Trophoblast cell (in vitro differentiated cells and primary cell): ENCODE data around the gene OLFML3.
"Not testable (repeated sequence)": the region's sequence is repeated elsewhere in the genome, so short reads cannot be mapped to it uniquely, and the experiment has no call there.

Experiments
- DNase-seq, 2 donors: peaks; one replicate each; pipeline ENCODE4 v3.0.0-alpha.2; 2016
- H2AFZ ChIP-seq: 2 replicates; pipeline ENCODE4 v1.6.1; 2013; ENCODE audit warnings: low read length, moderate library complexity, mild to moderate bottlenecking; ENCODE audit not compliant: insufficient read depth, poor library complexity
- H2AK5ac ChIP-seq: 2 replicates; pipeline ENCODE4 v1.6.1; 2013; ENCODE audit warnings: mild to moderate bottlenecking, low read length
- H2BK120ac ChIP-seq: 2 replicates; pipeline ENCODE4 v1.6.1; 2013; ENCODE audit warnings: low read length, mild to moderate bottlenecking, moderate library complexity; ENCODE audit not compliant: insufficient read depth, poor library complexity
- H2BK12ac ChIP-seq: 2 replicates; pipeline ENCODE4 v1.6.1; 2013; ENCODE audit warnings: mild to moderate bottlenecking, low read length, moderate library complexity
- H2BK5ac ChIP-seq: 2 replicates; pipeline ENCODE4 v1.6.1; 2013; ENCODE audit warnings: low read length, low read depth, moderate library complexity, mild to moderate bottlenecking; ENCODE audit not compliant: poor library complexity
- H3K14ac ChIP-seq: 2 replicates; pipeline ENCODE4 v1.6.1; 2013; ENCODE audit warnings: mild to moderate bottlenecking, low read length
- H3K18ac ChIP-seq: 2 replicates; pipeline ENCODE4 v1.6.1; 2013; ENCODE audit warnings: mild to moderate bottlenecking, low read length
- H3K23ac ChIP-seq: 2 replicates; pipeline ENCODE4 v1.6.1; 2013; ENCODE audit warnings: low read length
- H3K27ac ChIP-seq: 2 replicates; pipeline ENCODE4 v1.5.1; 2013; ENCODE audit warnings: low read depth, mild to moderate bottlenecking, inconsistent platforms, low read length, moderate library complexity
- H3K27me3 ChIP-seq: 2 replicates; pipeline ENCODE4 v1.6.1; 2013; ENCODE audit warnings: inconsistent platforms, mild to moderate bottlenecking, low read length, moderate library complexity; ENCODE audit not compliant: insufficient read depth
- H3K36me3 ChIP-seq, 2 experiments: 1 replicate in 1 of 2; 2 replicates in 1 of 2; pipeline ENCODE4 v1.6.1; 2013; ENCODE audit warnings: low read length in 2 of 2, mild to moderate bottlenecking in 2 of 2, moderate library complexity in 1 of 2; ENCODE audit not compliant: insufficient read depth in 2 of 2, control insufficient read depth in 1 of 2
- H3K4ac ChIP-seq: 2 replicates; pipeline ENCODE4 v1.6.1; 2013; ENCODE audit warnings: low read depth, mild to moderate bottlenecking, low read length, moderate library complexity
- H3K4me1 ChIP-seq, 2 experiments: 1 replicate in 1 of 2; 2 replicates in 1 of 2; pipeline ENCODE4 v1.6.1; 2013; ENCODE audit warnings: low read length in 2 of 2, mild to moderate bottlenecking in 2 of 2, moderate library complexity in 1 of 2; ENCODE audit not compliant: insufficient read depth in 2 of 2, control insufficient read depth in 1 of 2
- H3K4me2 ChIP-seq: 2 replicates; pipeline ENCODE4 v1.6.1; 2013; ENCODE audit warnings: inconsistent platforms, mild to moderate bottlenecking, low read length, moderate library complexity
- H3K4me3 ChIP-seq: 2 replicates; pipeline ENCODE4 v1.5.1; 2013; ENCODE audit warnings: mild to moderate bottlenecking, low read depth, low read length, inconsistent platforms
- H3K79me1 ChIP-seq: one replicate; pipeline ENCODE4 v1.6.1; 2013; ENCODE audit warnings: low read length
- H3K79me2 ChIP-seq: 2 replicates; pipeline ENCODE4 v1.6.1; 2013; ENCODE audit warnings: low read length, mild to moderate bottlenecking; ENCODE audit not compliant: control insufficient read depth, insufficient read depth, poor library complexity
- H3K9ac ChIP-seq: 2 replicates; pipeline ENCODE4 v1.6.1; 2013; ENCODE audit warnings: mild to moderate bottlenecking, low read length
- H3K9me3 ChIP-seq: 2 replicates; pipeline ENCODE4 v1.6.1; 2013; ENCODE audit warnings: low read depth, mild to moderate bottlenecking, control low read depth, inconsistent platforms, low read length; ENCODE audit not compliant: insufficient read depth
- H4K12ac ChIP-seq: 2 replicates; pipeline ENCODE4 v1.6.1; 2013; ENCODE audit warnings: low read depth, mild to moderate bottlenecking, low read length, moderate library complexity
- H4K8ac ChIP-seq: 2 replicates; pipeline ENCODE4 v1.6.1; 2013; ENCODE audit warnings: low read depth, mild to moderate bottlenecking, low read length, moderate library complexity
- H4K91ac ChIP-seq: one replicate; pipeline ENCODE4 v1.6.1; 2013; ENCODE audit warnings: low read depth, mild to moderate bottlenecking, low read length, moderate library complexity
- whole genome bisulfite sequencing: extraction: QIAGEN DNeasy Blood & Tissue Kit; methylation state at CpG from one replicate; pipeline ENCODE4 v1.1.7; 2013; ENCODE audit warnings: missing lambda C conversion rate; ENCODE audit not compliant: insufficient read length, insufficient coverage; ENCODE audit errors: extremely low coverage; 5-methylcytosine and 5-hydroxymethylcytosine counted together

Gene OLFML3

DNA sequence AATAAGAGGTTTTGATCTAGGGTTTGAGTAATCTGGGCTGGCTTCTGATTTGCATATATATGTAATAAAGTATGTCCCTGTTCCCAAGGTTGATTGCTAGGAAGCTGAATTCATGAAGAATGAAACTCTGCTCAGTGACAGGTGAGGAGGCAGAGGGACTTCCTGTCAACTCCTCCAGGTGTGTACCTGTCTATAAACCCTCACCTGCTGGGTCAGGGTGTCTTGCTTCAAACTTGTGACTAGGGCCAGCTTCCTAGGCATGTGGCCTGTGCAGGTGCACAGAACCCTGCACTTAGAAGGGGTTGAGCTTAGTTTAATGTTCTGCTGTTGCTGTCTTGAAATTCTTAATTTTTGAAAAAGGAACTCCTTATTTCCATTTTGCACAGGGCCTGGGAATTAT, 21.1 kb downstream of the OLFML3 start:
- H3K18ac ChIP-seq: no peak overlapping the region
- no peaks in the 10 kb centered on the region for H3K79me1 ChIP-seq
- no peak overlapping the region for H2BK5ac ChIP-seq

DNA sequence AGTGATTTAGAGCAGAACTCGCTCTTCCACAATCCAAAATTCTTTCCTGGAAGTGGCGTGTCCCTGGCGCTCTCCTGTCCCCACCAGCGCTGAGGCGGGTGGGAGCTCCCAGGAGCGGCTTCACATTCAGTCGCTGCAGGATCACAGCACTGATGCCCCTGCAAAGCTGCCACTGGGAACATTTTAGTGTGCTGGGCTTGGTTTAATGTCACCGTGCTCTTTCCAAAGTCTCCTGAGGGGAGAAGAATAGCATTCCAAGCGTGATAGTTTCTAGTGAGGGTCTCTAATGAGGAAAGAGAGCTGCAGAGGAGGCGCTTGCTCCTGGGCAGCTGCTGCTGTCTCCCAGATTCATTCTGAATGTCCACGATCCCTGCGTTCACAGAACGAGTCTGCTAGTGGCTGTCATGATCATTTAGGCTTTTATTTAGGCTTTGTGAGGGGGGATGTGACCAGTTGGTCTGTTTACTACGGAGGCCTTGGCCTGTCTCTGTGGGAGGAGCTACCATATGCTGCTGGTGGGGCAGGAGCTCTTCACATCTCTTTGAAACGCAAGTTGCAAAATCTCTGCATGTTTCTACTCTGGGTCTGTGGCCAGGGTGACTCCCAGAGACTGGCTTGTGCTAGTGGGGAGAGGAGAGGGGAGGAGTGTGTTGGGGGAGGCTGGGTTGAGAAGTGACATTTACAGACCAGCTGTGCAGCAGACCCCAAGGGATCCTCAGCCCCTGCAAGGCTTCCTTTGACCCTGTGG, 23.4 kb downstream of the OLFML3 start:
- peak in 1 of 2 donors; percentile 57 for DNase-seq
- Histone ChIP-seq H2AK5ac (no peak overlapping the region), H2BK12ac (no peak overlapping the region), H4K8ac (no peak overlapping the region), H3K36me3 (no peaks in the 10 kb centered on the region), H3K14ac (no peak overlapping the region), H3K9me3 (peaks cover 7% of the 10 kb centered on the region), H3K4me3 (no peak overlapping the region), H3K27me3 (no peaks in the 10 kb centered on the region), H3K4me1 (peaks cover 3 to 8% of the 10 kb centered on the region in 2 experiments), H3K9ac (no peak overlapping the region), H3K79me2 (no peaks in the 10 kb centered on the region), H4K91ac (no peak overlapping the region), H2BK120ac (no peak overlapping the region), H2AFZ (no peak overlapping the region), H3K4ac (no peak overlapping the region), H3K4me2 (no peak overlapping the region), H3K27ac (no peak overlapping the region), H3K79me1 (no peaks in the 10 kb centered on the region), H2BK5ac (no peak overlapping the region), H4K12ac (no peak overlapping the region), H3K23ac (no peak overlapping the region), H3K18ac (no peak overlapping the region)
- WGBS: no CpG with 5 or more reads among the region's 15 CpGs

More for the DNA sequence above, 21.1 kb downstream of the OLFML3 start:
- Histone ChIP-seq H3K36me3 (no peaks in the 10 kb centered on the region), H3K4me1 (peaks cover 3 to 8% of the 10 kb centered on the region in 2 experiments), H2AK5ac (no peak overlapping the region), H3K4me2 (no peak overlapping the region), H4K8ac (no peak overlapping the region), H2BK120ac (no peak overlapping the region), H3K4me3 (no peak overlapping the region), H3K14ac (no peak overlapping the region), H3K4ac (no peak overlapping the region), H2BK12ac (no peak overlapping the region), H3K23ac (no peak overlapping the region), H3K9ac (no peak overlapping the region), H4K91ac (no peak overlapping the region), H4K12ac (no peak overlapping the region), H3K9me3 (peaks cover 5% of the 10 kb centered on the region), H3K27me3 (no peaks in the 10 kb centered on the region), H2AFZ (no peak overlapping the region), H3K79me2 (no peaks in the 10 kb centered on the region), H3K27ac (no peak overlapping the region)
- no peak for DNase-seq

DNA sequence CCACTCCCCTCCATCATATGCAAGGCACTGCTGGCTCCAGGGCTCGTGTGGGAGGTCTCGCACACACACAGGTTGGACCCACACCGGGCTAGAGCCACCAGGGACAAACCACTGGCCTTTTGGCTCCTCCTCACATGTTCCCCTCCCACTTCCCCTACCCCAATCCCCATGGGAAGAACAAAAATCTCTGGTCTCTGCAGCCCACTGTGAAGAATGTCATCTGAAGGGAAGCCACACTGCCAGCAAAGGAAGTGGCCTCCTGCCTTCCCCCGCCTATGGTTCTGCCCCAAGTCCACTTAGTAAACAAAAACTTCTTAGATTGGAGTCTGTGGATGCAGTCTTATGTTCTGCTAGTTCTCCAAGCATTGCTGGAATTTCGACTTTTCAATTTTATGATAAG, 24.2 kb downstream of the OLFML3 start:
- Histone ChIP-seq H2AFZ (no peak overlapping the region), H3K18ac (no peak overlapping the region), H2AK5ac (no peak overlapping the region), H3K27me3 (no peaks in the 10 kb centered on the region), H3K4me2 (no peak overlapping the region), H3K36me3 (no peaks in the 10 kb centered on the region), H3K79me1 (no peaks in the 10 kb centered on the region), H3K27ac (no peak overlapping the region), H3K79me2 (no peaks in the 10 kb centered on the region), H3K14ac (no peak overlapping the region), H4K91ac (no peak overlapping the region), H4K8ac (no peak overlapping the region), H2BK12ac (no peak overlapping the region), H4K12ac (no peak overlapping the region), H3K4me3 (no peak overlapping the region), H3K4me1 (peaks cover 3 to 10% of the 10 kb centered on the region in 2 experiments), H3K9me3 (peaks cover 7% of the 10 kb centered on the region), H2BK120ac (no peak overlapping the region), H2BK5ac (no peak overlapping the region), H3K4ac (no peak overlapping the region), H3K9ac (no peak overlapping the region), H3K23ac (no peak overlapping the region)
- no peak for DNase-seq
- WGBS: no CpG with 5 or more reads among the region's 5 CpGs

DNA sequence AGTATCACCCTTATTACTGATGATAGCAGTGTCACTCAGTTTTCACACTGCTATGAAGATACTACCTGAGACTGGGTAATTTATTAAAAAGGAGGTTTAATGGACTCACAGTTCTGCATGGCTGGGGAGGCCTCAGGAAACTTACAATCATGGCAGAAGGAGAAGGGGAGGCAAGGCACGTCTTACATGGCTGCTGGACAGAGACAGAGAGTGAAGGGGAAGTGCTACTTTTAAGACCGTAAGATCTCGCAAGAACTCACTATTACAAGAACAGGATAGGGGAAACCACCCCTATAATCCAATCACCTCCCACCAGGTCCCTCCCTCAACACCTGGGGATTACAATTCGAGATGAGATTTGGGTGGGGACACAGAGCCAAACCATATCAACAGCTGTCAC, 27.6 kb downstream of the OLFML3 start:
- not testable (repeated sequence) for H3K4ac ChIP-seq, H4K91ac ChIP-seq, H2BK120ac ChIP-seq, H2AFZ ChIP-seq, H3K36me3 ChIP-seq, DNase-seq, H3K9me3 ChIP-seq, H3K4me1 ChIP-seq, H2BK5ac ChIP-seq, H3K79me2 ChIP-seq, H3K4me2 ChIP-seq, H3K9ac ChIP-seq, H3K79me1 ChIP-seq, H3K14ac ChIP-seq, H3K27ac ChIP-seq, H2BK12ac ChIP-seq, H2AK5ac ChIP-seq, H3K27me3 ChIP-seq, H3K4me3 ChIP-seq, H4K8ac ChIP-seq, H3K23ac ChIP-seq, H4K12ac ChIP-seq, H3K18ac ChIP-seq
- WGBS: no CpG with 5 or more reads among the region's 4 CpGs
